Measurements from ENCODE around the gene TUBA3E.
"Not testable (repeated sequence)": the region's sequence is repeated elsewhere in the genome, so short reads cannot be mapped to it uniquely, and the experiment has no call there.

The TUBA3E gene

DNA sequence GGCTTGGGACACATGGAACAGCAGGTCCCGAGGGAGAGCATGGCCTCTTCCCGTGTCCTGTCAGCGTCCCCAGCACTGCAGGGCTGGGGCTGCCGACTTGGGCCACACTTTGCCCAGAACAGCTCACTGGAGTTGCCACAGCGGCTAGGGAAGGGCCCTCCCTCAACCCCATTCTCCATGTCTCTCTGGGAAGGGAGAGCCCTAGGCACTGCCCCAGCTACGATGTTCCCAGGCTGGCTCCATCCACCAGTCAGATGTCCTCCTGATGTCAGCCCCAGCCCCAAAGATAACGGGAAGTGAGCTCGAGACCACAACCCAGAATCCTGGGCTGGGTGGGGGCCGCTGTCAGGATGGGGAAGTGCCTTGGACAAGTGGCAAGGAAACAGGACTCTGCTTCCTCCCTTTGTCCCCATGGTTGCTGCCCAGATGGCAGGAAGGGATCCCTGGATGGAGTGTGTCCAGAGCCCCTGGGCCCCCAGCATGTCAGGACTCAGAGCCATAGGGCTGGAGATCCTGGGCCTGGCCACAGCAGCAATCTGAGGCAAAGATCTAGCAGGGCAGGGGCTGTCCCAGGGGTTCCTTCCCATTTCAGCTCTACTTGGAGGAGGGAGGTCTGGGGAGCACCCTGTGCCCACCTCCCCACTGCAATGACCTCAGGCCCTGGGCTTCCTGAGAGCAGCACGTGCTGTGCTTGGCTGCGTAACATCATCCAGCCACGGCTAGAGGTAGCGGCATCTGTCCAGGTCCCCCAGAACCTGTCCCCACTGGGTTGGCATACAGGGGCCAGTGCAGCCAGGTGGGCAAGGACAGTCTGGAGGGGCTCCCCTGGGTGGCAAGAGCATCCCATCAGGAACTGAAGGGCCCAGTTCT, 55.6 kb downstream of the TUBA3E start:
- not testable (repeated sequence) for DNase-seq

Data from T-helper 9 cell (primary cell).